NCI-H2171 treated with DMSO at 0.1 percent for 48 hours (cell line): ENCODE results near the gene CHRNA7.

ENCODE experiments used
- DNase-seq: peaks from one replicate; lab custom pipeline; 2025; lab: John Stamatoyannopoulos, UW

CHRNA7 gene

DNA sequence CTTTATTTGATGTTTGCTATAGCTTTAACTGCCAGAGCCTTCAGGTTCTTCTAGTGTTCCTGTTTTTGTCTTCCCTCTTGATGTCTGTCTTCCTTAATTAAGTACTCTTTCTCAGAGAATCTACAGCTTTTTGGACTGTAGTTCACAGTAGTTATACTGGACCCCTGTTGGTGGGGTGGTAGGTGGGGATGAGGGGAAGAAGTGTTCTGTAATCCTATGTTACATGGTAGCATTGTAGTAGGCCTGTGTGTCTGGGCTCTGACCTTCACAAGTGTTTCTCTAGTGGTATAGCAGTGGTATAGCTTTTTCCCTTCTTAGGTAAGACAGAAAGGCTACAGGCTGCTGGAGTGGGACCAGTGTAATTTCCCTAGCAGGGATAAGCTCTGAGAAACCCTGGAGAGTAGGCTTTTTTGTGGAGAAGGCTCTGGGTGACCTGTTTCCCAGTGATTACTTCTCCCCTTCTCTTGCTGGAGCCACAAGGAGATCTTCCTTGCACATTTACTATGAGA, 59.6 kb downstream of the CHRNA7 start:
- DNase-seq, result no peak

DNA sequence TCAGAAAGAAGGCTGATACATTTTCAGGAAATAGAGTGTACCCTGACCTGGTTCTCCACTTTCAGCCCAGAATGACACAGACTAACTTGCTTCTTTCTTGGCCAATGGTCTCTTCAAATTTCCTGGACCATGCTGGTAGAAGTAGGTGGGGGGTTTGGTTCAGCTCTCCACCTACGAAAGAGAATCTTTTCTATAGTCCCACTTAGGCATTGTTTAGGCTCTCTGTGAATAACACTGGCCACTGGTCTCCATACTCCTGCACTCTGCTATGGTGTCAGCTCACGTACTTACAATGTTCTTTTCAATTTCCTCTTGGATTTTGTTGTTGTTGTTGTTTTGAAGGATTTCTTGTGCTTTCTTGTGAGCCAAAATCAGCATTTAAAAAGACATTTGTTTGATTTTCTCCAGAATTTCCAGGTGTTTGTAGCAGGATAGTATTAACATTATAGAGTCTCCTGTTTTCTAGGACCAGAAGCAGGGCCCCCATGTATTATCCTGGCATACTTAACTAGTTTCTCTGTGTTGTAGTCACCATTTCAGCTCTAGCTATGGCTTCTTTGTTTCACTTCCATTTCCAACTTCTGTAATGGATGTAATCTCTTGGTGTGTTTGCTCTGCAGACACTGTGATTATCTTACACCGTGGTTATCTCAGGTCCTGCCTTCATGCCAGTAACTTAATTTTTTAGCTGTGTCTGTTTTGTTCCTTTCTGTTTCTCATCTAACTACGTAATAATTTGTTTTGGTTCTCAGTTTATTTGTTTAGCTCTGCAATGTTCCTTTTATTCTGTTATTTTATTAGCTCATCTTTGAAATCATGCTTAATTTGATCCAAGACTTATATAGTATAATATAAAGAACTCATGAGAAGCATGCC, 61.4 kb downstream of the CHRNA7 start:
- no peak for DNase-seq

DNA sequence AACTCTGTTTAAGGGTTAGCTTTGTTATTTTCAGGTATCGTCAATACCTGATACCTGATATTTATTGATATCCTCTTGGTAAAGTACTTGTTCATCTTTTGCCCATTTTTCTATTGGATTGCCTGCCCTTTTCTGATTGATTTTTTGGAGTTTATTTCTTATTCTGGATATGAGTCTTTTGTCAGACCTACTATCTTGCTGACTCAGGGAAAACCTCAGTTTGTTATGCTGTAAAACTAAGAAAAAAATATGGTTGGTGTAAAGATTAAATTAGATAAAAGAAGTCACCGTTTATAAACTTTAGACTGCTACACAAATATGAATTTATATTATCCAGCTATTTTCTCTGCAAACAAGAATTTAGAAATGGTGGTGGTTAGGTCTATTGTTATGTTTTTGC, 65.9 kb downstream of the CHRNA7 start:
- DNase-seq, result no peak

DNA sequence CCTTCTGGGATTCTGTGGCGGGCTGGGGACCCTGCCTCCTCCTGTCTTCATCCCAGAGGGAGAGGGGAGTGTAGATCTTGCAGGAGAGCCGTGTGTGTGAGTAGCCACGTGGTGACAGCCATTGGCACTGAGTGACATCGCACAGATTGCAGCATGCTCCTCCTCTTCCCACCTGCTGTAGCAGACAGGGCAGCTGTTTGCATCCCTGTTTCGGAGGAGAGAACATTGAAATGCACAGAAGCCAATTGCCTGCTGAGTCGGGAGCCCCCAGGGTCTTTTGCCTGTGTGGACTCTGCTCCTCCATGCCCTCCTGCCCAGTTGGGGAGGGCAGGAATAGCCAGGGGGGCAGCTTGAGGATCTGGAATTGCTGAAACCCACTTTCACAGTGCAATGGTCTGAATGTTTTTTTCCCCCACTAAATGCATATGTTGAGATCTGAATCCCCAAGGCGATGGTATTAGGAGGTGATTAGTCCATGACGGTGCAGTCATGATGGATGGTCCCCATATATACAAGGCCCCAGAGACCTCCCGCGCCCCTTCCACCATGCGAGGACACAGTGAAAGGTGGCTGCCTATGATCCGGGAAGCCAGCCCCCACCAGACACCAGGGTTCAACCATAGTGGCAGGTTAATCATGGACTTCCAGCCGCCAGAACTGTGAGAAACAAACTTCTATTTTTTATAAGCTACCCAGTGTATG, 66.8 kb downstream of the CHRNA7 start:
- peak; percentile 65 for DNase-seq

DNA sequence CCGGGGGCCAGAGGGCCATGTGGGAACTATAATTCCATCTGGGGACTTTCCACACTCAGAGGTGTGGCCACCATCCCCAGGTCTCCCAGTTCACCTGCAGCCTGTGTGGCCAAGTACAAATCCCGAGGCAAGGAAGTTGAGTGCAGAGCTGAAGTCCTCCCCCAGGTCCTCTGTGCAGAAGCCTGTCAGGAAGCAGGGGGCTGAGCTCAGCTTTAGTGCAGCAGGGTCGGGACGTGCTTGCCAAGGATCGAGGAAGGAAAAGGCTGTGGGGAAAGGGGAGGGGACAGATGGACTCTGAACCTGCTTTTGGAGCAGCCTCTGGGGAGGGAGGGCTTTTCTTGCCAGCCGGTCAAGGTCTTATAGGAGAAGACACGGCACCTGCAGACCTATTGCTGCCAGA, 67.7 kb downstream of the CHRNA7 start:
- DNase-seq, result no peak

DNA sequence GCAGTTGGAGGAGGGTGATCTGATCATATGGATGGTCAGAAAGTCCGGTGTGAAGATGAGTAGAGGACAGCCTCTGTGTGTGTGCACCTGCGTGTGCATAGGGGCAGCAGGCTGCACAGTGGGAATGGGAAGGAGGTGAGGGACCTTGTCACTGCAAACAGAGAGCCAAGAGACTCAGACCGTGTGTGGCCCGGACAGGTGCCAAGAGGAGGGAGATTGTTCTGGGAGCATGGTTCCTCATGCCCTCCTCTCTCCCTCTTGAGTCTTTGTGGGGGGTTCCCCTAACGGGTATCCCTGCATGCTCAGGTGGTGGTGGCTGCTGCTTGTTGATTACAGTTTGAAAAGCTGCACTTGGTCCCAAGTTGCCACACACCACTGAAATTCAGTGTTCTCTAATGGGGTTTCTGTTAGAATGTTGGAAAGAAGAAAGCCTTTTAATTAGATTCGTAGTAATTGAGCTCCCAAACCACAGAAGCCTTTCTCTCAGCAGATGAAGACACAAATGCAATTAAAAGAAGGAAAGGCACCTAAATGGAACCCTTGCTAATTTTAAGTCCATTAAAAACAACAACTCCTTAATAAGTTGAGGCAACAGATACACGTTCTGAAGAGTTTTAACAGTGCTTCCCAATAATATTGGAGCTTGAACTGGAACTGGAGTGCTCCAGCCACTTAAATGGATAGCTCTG, 68.9 kb downstream of the CHRNA7 start:
- no peak for DNase-seq

DNA sequence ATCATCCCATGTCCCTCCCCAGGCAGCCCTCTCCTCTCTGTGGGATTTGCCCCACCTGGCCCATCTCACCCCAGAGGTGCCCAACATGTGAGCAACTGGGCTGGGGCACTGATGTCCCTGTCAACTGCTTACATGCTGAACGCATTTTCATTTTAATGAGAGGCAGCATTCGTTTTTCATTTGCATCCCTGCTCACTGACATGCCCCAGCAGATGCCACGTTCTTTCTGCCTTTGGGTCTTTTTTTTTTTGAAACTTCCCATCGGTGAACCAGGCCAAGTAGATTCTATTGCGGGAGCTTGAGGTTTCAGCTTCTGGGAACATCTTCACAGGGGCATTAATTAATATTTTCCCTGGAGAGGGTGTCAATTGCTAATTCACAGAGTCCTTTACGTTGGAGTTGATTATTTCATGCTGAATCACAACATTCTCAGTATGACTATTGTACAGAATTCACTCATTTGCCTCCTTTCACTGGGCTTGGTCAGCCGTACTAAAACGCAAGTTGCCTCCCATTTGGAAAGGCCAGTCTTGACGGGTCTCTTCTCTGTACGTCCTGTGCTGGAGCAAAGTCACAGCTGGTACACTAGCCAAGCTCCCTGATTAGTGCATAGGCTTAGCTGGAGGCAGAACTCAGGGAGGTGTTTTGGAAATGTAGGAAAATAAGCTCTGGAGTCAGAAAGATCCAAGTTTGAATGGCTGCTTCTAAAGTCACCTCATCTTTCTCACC, 69.8 kb downstream of the CHRNA7 start:
- peak; percentile 33 for DNase-seq

DNA sequence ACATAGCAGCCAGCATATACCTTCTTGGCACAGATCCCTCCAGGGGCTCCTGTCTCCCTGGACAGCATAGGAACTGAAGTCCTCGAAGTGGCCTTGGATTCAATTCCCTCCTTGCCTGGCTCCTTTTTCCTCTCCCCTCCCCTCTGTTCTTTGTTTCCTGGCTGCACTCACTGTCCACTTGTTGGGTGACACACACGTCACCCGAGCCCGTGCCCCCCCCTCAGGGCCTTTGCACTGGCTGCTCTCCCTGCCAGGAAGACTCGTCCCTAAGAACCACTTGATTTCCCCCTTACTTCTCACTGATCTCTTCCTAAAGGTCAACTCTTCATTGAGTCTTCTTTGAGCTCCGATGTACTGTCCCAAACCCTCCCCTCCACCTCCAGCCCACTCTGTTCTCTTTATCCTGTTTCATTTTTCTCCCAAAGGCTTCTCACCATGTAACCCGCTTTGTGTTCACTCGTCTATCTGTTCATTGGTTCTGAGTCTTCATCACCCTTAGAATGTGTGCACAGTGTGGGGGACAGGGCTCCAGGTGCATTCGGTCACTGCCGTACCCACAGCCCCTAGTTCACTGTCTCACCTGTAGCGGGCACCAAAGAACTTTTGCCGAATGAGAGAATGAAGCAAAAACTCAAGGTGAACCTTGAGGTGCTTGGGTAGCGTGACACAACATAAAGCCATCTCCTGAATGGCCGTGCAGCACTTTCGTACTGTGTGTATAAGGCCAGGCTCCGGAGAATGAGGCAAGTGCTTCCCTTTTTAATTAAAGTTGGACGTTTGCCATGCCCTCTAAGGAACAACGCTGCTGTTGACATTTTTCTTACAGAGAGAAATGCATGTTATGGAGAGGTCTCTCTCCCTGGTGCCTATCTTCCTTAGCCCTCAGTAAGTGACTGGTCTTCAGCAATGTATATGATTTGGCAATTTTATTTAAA, 74.0 kb downstream of the CHRNA7 start:
- DNase-seq, result no peak

DNA sequence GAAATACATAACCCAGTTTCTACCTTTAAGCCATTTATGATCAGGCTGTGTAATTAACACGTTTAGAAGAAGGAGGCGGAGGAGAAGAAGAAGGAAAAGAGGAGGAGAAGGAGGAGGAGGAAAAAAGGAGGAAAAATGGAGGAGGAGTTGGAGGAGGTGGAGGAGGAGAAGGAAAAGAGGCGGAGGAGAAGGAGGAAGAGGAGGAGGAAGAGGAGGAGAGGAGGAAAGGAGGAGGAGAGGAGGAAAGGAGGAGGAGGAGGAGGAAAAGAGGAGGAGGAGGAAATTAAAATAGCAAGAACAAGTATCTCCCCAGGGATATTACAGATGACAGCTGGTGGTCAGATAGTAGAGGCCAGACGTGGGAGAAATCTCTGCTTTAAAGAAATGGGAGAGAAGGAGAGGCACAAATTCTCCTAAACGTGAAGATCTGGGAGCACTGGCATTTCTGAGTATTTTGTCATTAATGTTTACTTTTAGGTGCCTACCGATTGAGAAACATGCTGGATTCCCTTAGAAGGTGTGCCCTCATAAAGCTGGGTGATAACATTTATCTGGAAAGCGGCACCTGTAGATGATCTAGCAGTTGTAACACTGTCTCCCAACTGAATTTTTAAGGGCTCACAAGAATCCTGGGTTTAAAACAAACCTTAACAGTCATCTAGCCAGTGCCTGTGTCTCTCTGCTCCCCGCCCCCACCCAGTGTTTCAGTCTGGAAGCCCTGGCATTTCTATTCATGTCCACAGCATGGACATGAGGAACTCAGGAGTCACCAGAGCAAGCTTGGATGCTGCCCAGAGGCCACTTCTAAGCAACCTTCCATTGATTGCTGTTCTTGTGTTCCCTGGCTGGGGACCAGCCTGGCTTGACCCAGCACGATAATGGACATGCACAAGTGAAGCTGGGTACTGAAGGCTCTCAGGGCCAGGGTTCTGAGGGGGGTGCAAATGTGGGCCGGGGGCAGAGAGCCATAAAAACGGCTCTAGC, 75.2 kb downstream of the CHRNA7 start:
- DNase-seq, result no peak

DNA sequence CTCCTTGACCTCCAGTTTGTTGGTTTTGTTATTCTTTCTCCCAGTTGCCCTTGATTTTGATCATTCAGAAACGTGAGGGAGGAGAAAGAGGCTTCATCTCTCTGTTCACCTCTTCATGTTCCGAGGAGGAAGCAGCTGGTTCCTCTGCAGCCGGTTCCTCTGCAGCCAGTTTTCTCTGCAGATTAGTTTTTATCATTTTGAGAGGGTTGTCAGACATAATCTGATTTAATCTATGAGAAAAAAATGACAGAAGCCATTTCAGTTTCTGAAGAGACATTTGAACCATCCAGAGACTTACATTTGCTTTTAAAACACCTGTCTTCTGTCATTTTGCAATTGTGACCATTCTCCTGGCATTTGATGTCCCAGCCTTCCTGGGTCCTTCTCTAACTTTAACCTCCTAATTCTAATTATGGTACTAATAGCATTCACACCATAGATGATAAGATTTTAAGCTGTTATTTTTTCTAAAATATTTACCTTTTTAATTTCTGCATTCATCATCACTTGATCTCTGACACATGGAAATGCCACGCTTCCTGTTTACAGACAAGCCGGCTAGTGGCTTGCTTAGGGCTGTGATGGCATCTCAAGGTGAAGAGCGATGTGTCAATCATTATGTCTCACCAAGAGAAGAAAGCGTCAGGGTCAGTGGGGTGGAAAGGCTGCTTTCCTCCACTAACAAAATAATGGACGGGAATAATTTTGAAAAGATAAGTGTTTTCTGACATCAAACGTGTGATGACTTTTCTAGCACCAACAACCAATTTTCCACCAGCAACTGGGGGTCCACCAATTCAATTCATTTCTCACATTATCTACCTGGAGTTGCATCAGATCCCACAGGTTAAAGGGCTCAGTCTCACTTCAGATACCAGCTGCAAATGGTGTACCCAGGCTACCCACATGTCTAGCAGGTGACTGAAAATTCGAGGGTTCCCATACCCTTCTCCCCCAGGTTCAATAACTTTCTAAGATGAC, 76.4 kb downstream of the CHRNA7 start:
- DNase-seq, result no peak

DNA sequence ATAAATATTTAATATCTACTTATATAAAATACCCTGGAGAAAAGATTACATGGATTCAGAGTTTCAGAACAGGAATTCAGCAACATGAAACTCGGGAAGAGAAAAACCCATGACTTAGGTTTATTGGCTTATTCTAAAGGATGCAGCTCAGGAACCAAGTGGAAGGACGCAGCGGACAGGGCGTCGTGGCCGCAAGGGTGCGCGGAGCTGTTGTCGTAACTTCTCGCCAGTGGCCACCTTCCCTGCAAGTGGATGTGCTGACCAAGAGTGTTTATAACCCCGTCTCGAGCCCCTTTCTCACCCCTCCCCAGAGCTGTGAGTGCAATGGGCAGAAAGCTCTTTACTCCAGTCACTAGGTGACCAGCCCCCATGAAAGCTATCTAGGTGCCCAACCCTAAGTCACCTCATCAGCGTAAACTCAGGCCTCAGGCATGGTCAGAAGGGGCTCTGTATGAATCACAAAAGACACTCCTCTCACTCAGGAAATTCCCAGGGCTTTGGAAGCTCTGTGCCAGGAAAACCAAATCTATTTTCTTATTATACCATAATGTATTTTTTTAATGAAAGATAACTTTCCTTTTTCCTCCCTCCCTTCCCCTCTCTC, 77.3 kb downstream of the CHRNA7 start:
- no peak for DNase-seq

DNA sequence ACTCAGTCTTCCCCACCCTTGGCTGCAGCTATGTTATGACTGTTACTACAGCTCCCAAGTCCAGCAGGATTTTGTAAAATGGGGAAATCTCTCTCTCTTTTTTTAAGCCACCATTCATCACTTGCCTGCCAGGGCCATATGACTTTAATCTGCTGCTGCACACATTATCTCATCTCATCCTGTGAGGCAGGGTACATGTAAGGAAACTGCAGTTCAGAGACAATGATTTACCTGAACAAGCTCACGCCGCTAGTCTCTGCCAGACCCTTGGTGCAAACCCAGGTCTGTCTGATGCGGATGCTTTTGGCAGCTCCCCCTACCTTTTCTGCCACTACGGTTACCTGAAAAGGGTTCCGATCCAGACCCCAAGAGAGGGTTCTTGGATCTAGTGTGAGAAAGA, 78.3 kb downstream of the CHRNA7 start:
- DNase-seq, result no peak

DNA sequence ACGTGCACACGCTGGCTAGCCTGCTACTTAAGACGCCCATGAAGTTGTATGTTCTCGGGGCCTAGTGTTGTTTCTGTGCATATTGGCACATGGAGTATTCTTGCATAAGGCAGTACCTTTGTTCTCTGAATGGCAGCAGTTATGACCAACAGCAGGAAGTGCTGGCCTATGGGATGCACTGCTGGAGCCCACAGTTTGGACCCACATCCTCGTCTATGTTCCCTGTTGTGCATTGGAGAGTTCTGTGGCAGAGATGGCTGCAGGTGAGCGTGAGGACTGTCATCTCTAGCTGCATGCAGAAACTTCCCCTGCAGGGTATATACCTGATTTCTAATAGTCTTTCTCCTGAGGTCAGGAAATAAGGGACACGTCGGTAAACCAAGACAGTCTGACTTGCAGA, 81.8 kb downstream of the CHRNA7 start:
- no peak for DNase-seq

DNA sequence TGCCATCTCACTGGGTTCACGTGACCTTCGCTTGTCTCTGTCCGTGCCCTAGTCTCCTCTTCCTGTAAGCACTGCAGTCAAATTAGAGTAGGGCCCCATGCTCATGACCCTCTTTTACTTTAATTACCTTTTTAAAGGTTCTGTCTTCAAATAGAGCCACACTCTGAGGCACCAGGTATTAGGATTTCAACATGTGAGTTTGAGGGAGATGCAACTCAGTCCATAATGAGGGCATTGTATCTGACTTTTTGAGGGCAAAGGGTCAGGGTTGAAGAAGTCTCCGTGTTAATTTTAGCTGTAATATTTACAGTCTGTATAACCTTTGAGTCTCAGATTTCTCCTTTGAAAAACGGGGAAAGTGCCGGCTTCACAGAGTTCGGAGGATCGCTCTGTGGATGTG, 82.9 kb downstream of the CHRNA7 start:
- DNase-seq, result no peak

DNA sequence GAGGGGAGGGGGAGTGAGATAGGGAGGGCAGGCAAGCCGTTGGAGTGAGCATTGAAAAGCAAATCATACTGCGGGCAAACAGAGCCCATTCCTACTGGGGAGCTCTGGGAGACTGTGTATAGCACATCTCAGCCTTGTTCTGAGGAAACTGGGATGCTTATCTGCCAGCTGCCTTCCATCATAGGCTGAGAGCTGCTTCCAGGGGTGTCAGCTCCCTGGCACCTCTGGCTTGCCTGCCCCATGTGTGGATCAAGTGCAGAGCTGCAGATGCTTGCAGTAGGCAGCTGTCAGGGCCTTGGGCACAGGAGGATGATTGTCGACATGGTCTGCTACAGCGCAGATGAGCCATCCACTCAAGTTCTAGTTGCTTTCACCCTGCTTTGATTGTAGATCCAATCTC, 86.8 kb downstream of the CHRNA7 start:
- DNase-seq, result no peak

DNA sequence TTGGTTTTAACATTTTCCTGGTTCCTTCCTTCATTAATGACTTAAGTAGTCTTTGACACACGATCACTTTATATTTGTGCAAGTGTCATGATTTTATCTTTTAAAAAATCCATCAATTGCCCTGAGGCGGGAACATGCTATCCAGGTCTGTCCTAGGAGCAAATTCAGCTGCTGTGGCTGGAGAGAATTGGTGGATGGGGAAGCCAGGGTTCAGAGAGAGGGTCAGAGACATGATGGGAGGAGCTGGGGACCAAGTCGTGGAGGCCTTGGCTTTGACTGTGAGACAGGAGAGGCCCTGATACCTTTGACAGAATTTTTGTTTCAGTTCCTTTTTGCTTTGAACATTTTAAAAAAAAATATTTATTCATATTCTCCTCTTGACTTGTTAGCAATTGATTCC, 89.0 kb downstream of the CHRNA7 start:
- DNase-seq, result no peak

DNA sequence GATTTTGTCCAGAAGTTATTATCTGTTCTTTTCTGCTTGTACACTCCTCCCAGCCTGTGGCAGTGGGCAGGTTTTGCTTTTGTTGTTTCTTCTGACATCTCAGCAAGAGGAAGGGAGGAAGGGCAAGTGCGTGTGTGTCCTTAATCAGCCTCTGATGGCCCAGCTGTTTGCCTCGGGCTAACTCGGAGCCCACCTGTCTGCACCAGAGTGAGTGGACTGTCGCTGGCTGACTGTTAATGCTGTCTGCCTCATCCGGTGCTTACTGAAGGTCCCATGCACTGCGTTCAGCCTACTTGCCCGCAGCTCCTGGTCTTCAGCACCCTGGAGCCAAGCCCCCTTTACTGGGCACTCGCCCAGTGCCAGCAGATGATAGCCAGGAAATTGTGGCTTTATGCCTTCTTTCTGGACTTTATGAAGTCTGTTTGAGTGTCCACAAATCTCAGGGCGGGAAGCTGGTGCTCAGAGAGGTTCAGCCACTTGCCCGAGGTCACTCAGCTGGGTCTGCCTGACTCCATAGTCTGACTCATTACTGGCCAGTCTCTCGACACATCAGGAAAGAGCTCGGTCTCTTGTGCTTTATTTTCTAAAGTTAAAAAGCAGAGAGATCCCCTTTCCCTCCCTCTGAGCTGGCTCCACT, 89.5 kb downstream of the CHRNA7 start:
- no peak for DNase-seq
